Panc1 (cell line): ENCODE data around the gene RASD2. TPM values are rescaled to one million over a fixed set of nuclear protein-coding genes. Genes with fewer than 3 reads are reported as not detected.

ENCODE experiments used
- ATAC-seq: fragments of 200-7000 bp; cut with Tn5 transposase; 2 replicates; pipeline ENCODE4 v1.9.1; 2020; ENCODE audit warnings: mild to moderate bottlenecking, moderate library complexity
- BruUV-seq: library from RNA; stranded (reverse); fragments of 400-500 nt; replicated peaks from 2 replicates; lab custom pipeline; 2021; lab: Mats Ljungman, UMichigan
- CTCF ChIA-PET: fragments of 300-600 bp; sonication (Branson Sonifier 250); formaldehyde crosslinking; loops from one replicate; lab custom pipeline; 2022; ENCODE audit warnings: antibody characterized with exemption; lab: Charles Lee
- POLR2A ChIA-PET: fragments of 300-600 bp; sonication (Branson Sonifier 250); formaldehyde crosslinking; loops from one replicate; lab custom pipeline; 2022; ENCODE audit warnings: antibody characterized with exemption; lab: Charles Lee
- DNase-seq: peaks from one replicate; pipeline ENCODE4 v3.0.0-alpha.2; 2010; ENCODE audit warnings: low read depth, low spot score
- H3K27ac ChIP-seq: 2 replicates; pipeline ENCODE4 v1.5.1; 2011; ENCODE audit warnings: mild to moderate bottlenecking, low read length, inconsistent platforms
- H3K27me3 ChIP-seq: fragments of 200-500 bp; sonication (Bioruptor generic); 2 replicates; pipeline ENCODE4 v1.6.0; 2014; ENCODE audit warnings: low read length, inconsistent platforms; ENCODE audit not compliant: control insufficient read depth, insufficient read depth
- H3K36me3 ChIP-seq: fragments of 200-500 bp; sonication (Bioruptor generic); 2 replicates; pipeline ENCODE4 v1.5.1; 2014; ENCODE audit warnings: inconsistent platforms, mild to moderate bottlenecking, low read length, moderate library complexity; ENCODE audit not compliant: control insufficient read depth, insufficient read depth
- H3K4me1 ChIP-seq: 2 replicates; pipeline ENCODE4 v1.5.1; 2011; ENCODE audit warnings: inconsistent platforms, mild to moderate bottlenecking, low read length, moderate library complexity; ENCODE audit not compliant: control insufficient read depth, insufficient read depth
- H3K4me3 ChIP-seq, 2 experiments: 2 replicates each; pipeline ENCODE4 v1.5.1; 2011 to 2012; ENCODE audit warnings: low read depth in 2 of 2, low read length in 2 of 2, mild to moderate bottlenecking in 2 of 2, inconsistent platforms in 1 of 2, moderate library complexity in 1 of 2
- H3K9me3 ChIP-seq: fragments of 200-500 bp; sonication (Bioruptor generic); 2 replicates; pipeline ENCODE4 v1.5.1; 2014; ENCODE audit warnings: low read depth, mild to moderate bottlenecking, inconsistent platforms, low read length, moderate library complexity; ENCODE audit not compliant: control insufficient read depth, insufficient read depth
- CTCF ChIP-seq: fragments of 450-650 bp; IDR thresholded peaks from 2 replicates; pipeline ENCODE4 v1.5.1; 2017; ENCODE audit warnings: mild to moderate bottlenecking
- POLR2AphosphoS5 ChIP-seq: IDR thresholded peaks from 2 replicates; pipeline ENCODE4 v1.6.1; 2012; ENCODE audit warnings: mild to moderate bottlenecking, low read depth, low read length, moderate library complexity
- REST ChIP-seq, 2 experiments: IDR thresholded peaks; 2 replicates each; pipeline ENCODE4 v1.6.1; 2011 to 2012; ENCODE audit warnings: low read depth in 2 of 2, control low read depth in 1 of 2, low read length in 1 of 2, mild to moderate bottlenecking in 1 of 2, moderate library complexity in 1 of 2; ENCODE audit not compliant: insufficient read depth in 1 of 2
- SIN3A ChIP-seq: IDR thresholded peaks from 2 replicates; pipeline ENCODE4 v1.6.1; 2012; ENCODE audit warnings: low read depth, mild to moderate bottlenecking, low read length, moderate library complexity, borderline replicate concordance; ENCODE audit not compliant: insufficient read depth
- TCF7L2 ChIP-seq: IDR thresholded peaks from 2 replicates; pipeline ENCODE4 v1.6.1; 2011; ENCODE audit warnings: mild to moderate bottlenecking, low read depth, low read length, inconsistent platforms
- in situ Hi-C: cut with HindIII; loops from 2 replicates; pipeline ENCODE4 v1.10.0; 2016; ENCODE audit warnings: low sequenced_read_pairs, low pct_unique_long_range_greater_than_20kb
- intact Hi-C: fragments of 100-400 bp; cut with micrococcal nuclease; formaldehyde crosslinking; loops from one replicate; pipeline ENCODE4 v1.10.0; 2022; ENCODE audit not compliant: unreplicated experiment
- total RNA-seq: library from RNA; stranded (reverse); gene quantifications from one replicate; pipeline ENCODE4 v1.2.1, GENCODE V29; 2021; ENCODE audit not compliant: unreplicated experiment

The RASD2 gene
- total RNA-seq, 1 experiment from 2014 or later: 26.7 TPM

GRCh38 chr22:35518811-35519210 is 21.8 kb upstream of the RASD2 start:
- Histone ChIP-seq H3K9me3 (no peaks in the 10 kb centered on the region), H3K4me3 (no peak overlapping the region), H3K4me1 (no peaks in the 10 kb centered on the region), H3K27me3 (no peaks in the 10 kb centered on the region), H3K36me3 (no peaks in the 10 kb centered on the region), H3K27ac (no peak overlapping the region)
- intact Hi-C loops (no loop called here), in situ Hi-C loops (no loop called here)
- TF ChIP-seq TCF7L2 (no peak), REST (IDR thresholded peaks at IDR 0.05; ENCODE audit: insufficient read depth in 1 of 2, low read depth in 2 of 2, low read length in 1 of 2) (no peak), POLR2AphosphoS5 (no peak), SIN3A (no peak), CTCF (no peak)
- POLR2A ChIA-PET: no interaction called here
- BruUV-seq: no TSS peak
- CTCF ChIA-PET: no interaction called here
- ATAC-seq (no peak), DNase-seq (no peak)

- ChIA-PET CTCF (no interaction called here), POLR2A (no interaction called here)
- DNase-seq (no peak), ATAC-seq (no peak)
- H3K27ac ChIP-seq: no peak overlapping the region
- H3K27me3 ChIP-seq: no peaks in the 10 kb centered on the region
- intact Hi-C loops (no loop called here), in situ Hi-C loops (no loop called here)
- TF ChIP-seq SIN3A (no peak), REST (IDR thresholded peaks at IDR 0.05; ENCODE audit: insufficient read depth in 1 of 2, low read depth in 2 of 2, low read length in 1 of 2) (no peak), TCF7L2 (no peak), CTCF (no peak), POLR2AphosphoS5 (no peak)
- H3K9me3 ChIP-seq: no peaks in the 10 kb centered on the region
- H3K36me3 ChIP-seq: no peaks in the 10 kb centered on the region
- H3K4me1 ChIP-seq: no peaks in the 10 kb centered on the region
- BruUV-seq: no TSS peak
- H3K4me3 ChIP-seq: no peak overlapping the region
Observed at GRCh38 chr22:35519306-35520000, 21.2 kb upstream of the RASD2 start.
